Daoy (cell line): ENCODE data around the gene CCDC54. TPM values are rescaled to one million over a fixed set of nuclear protein-coding genes. Genes with fewer than 3 reads are reported as not detected.
A peak's percentile ranks its signal among the peaks of the same experiment; 100 is the strongest.
"Not testable (repeated sequence)": the region's sequence is repeated elsewhere in the genome, so short reads cannot be mapped to it uniquely, and the experiment has no call there.

Experiments used
- DNase-seq: peaks from one replicate; pipeline ENCODE4 v3.0.0-alpha.2; 2015; ENCODE audit warnings: low read depth
- total RNA-seq: library from RNA; depleted of rRNA; stranded (reverse); fragments of >200 nt; shearing (Covaris generic); gene quantifications from 2 replicates; pipeline ENCODE4 v1.2.3, GENCODE V29; 2014; rRNA removed

The CCDC54 gene
- total RNA-seq = not detected in 2 replicates

DNA sequence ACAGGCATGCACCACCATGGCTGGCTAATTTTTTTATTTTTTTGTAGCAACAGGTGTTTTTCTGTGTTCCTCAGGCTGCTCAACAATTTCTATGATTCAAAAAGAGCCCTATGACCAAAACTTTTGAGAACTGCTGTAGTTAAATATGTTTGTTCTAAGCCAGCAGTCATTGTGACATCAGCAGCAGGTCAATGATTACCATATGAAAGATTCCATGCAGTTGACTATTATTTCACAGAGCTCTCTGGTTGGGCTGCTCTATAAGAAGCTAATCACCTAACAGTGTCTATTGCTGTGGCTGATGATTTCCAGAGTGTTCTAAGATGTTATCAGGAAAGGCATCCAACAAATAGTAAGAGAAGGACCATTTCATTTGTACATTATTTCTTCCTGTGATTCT is at the start of gene CCDC54:
TSS of gene CCDC54 (plus strand) at position 289 of the 400 bp plus-strand sequence. CDS start 149 bp downstream, outside the sequence.
- DNase-seq = no peak

GRCh38 chr3:107328069-107328468 is 49.2 kb upstream of the CCDC54 start:
- no peak for DNase-seq

GRCh38 chr3:107329088-107329487 is 48.2 kb upstream of the CCDC54 start:
- DNase-seq = no peak

DNA sequence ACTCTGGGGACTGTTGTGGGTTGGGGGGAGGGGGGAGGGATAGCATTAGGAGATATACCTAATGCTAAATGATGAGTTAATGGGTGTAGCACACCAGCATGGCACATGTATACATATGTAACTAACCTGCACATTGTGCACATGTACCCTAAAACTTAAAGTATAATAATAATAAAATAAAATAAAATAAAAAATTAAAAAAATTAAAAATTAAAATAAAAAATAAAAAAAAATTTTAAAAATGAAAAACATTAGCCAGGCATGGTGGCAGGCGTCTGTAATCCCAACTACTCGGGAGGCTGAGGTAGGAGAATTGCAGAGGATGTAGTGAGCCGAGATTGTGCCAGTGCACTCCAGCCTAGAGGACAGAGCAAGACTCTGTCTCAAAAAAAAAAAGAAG is 37.5 kb upstream of the CCDC54 start:
- not testable (repeated sequence) for DNase-seq

DNA sequence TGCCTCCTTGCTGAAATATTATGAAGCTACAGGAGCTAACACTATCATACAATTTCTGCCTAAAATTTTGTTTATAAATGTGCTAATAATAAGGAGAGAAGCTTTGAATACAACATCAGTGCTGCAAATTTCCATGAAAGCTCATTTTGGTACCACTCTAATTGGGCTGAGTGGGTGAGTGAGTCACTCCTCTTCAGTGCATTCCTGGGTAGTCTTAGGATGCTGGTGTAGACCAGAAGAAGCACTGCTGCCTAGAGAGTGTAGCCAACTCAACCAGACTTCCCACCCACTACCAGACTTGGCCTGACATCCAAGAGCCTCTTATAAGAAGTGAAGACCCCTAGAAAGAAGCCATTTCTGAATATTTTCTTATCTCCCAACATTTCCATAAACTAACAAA is 32.5 kb upstream of the CCDC54 start:
- peak; percentile 14 for DNase-seq

DNA sequence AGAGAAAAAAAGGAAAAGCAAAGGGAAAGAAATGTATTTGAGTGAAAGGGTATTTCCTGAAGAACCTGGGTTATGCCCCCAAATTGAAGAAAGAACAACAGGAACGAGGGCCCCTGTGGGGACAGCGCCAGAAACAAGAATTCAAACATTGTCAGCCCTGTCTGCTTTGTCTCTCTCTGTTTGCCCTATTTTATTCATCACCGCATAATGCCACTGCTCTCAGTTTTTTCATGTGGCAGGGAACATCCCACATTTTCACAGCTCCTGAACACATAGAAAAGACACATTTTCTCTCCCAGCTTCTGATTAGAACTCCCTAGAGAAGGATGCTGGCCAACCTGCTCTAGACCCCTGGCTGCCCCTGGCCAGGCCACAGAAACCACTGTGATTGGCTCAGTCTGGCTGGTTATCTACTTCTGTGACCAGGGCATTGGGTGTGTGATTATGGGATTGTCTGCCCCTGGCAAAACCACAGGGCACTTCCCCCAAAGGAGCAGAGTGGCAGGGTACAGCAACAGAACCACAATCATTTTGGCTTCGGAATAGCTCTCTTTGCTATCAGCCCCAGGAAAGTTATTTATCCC is 31.3 kb upstream of the CCDC54 start:
- DNase-seq = no peak

GRCh38 chr3:107346564-107346963 is 30.7 kb upstream of the CCDC54 start:
- no peak for DNase-seq

DNA sequence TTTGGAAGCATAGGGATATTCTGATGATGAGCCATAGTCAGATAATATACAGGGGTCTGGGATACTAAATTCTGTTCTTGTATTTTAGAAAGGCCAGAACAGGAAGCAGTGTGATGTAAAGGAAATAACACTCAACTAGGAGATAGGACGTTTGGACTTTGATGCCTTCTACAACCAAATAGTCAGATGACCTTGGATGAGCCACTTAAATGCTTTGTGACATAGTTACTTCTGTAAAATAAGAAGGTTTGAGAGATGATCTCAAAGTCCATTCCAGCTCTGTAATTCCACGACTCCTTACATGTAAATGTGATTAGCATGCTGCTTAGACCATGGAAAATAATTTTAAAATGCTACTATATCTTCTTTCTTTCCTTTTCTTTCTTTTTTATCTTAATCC is 29.5 kb upstream of the CCDC54 start:
- no peak for DNase-seq

GRCh38 chr3:107356706-107357105 is 20.5 kb upstream of the CCDC54 start:
- DNase-seq = no peak

GRCh38 chr3:107361633-107362032 is 15.6 kb upstream of the CCDC54 start:
- no peak for DNase-seq

DNA sequence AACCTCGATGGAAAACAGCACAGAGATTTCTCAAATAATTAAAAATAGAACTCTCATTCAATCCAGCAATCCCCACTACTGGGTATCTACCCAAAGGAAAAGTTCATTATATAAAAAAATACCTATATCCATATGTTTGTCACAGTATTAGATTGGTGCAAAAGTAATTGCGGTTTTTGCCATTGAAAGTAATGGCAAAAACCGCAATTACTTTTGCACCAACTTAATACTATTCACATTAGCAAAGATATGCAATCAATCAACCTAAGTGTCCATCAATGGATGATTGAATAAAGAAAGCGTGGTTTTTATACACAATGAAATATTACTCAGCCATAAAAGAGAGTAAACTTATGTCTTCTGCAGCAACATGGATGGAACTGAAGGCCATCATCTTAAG is 12.2 kb upstream of the CCDC54 start:
- DNase-seq = no peak

DNA sequence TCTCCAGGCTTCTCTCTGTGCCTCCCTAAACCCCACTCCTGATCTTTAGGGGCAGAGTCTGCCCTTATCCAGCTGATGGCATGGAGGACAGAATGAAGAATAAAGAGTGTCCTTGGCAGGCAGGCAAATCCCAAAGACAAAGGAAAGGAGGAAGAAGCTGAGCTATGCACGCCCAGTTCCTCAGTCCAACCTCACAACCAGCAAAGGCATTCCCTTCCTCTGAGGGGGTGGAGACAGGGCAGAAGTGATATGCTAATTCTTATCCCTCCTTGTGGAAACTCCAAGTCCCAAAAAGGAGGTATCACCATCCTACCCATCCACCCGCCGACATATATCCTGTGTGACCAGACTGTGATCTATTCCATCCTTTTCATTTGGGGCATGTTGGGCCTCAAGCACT is 10.5 kb upstream of the CCDC54 start:
- peak; percentile 67 for DNase-seq

GRCh38 chr3:107367353-107367752 is 9.9 kb upstream of the CCDC54 start:
- DNase-seq = peak; percentile 88

GRCh38 chr3:107368654-107369398 is 8.4 kb upstream of the CCDC54 start:
- no peak for DNase-seq

GRCh38 chr3:107369791-107370190 is 7.4 kb upstream of the CCDC54 start:
- no peak for DNase-seq

DNA sequence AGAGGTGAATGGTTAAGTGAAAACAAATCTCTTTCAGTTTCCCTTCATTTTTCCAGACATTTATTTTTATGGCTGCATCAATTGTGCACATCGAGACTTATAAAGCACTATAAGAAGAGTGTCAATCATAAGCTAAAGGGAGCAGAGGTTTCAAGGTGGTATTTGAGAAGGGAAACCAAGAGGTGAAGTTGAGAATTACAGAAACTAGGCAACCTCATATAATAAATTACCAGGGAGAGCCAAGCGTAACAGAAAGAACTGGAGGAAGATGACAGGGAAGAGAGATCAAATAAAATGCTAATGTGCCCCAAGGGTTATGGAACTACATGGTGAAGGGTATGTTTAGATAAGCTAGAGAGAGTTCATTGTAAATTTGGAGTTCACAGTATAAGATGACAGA is 6.3 kb upstream of the CCDC54 start:
- DNase-seq = no peak

- DNase-seq = no peak
Observed at GRCh38 chr3:107372506-107372905, 4.7 kb upstream of the CCDC54 start.

- DNase-seq = no peak
Observed at GRCh38 chr3:107373896-107374295, 3.3 kb upstream of the CCDC54 start.

- no peak for DNase-seq
Observed at GRCh38 chr3:107375682-107376081, 1.6 kb upstream of the CCDC54 start.

DNA sequence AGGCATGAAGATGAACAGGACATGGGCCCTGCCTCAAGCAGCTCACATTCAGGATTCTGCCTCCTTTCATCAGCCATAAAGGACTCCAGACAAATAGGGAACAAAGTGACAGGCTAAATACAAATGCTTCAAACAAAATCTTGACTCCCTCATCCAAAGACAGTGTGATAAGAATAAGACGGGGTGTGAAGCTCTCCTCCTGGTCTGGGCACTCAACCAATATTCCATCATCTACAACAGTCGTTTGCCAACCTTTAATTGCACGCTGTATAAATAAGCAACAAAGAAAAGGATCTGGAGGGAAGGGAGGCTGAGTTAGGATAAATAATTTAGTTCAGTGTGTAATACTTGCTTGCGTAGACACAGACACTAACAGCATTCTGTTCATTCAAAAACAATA is 5.4 kb downstream of the CCDC54 start:
- DNase-seq = no peak

GRCh38 chr3:107384428-107384827 is 7.2 kb downstream of the CCDC54 start:
- no peak for DNase-seq

GRCh38 chr3:107384907-107385306 is 7.7 kb downstream of the CCDC54 start:
- no peak for DNase-seq

DNA sequence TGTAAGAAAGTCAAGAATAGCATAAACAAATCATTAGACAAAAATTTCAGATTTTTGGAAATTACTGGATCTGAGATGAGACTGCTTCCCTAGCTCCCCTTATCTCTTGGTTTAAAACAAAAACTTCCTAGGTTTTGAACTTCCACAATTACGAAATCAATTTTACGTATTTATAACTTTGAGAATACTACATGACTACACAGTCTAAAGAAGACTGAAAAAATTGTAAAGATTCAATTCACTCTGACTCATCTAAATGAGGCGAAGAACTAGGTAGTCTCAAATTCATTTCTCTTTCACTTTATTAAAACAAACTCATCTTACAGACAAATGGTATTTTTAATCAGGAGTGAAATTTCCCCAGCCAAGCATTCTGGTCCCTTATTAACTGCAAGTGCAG is 10.3 kb downstream of the CCDC54 start:
- DNase-seq = no peak
